Fibroblast of the aortic adventitia (primary cell): ENCODE measurements around the gene STK10. TPM values are rescaled to one million over a fixed set of nuclear protein-coding genes. Genes with fewer than 3 reads are reported as not detected.

Experiments
- DNase-seq: peaks from one replicate; pipeline ENCODE4 v3.0.0-alpha.2; 2010; ENCODE audit warnings: low read depth
- H3K4me3 ChIP-seq: 2 replicates; pipeline ENCODE4 v1.5.1; 2011; ENCODE audit warnings: low read depth, mild to moderate bottlenecking, control low read depth, low read length, moderate library complexity
- total RNA-seq: library from RNA; depleted of rRNA; stranded (reverse); fragments of >200 nt; gene quantifications from 2 replicates; pipeline ENCODE4 v1.2.3, GENCODE V29; 2012; ENCODE audit warnings: low replicate concordance
- TF ChIP-seq, protein P1 (sequence below): IDR thresholded peaks from 2 replicates; pipeline ENCODE4 v1.5.1; 2011; ENCODE audit warnings: mild to moderate bottlenecking, low read length, control low read depth, inconsistent platforms; ENCODE audit not compliant: insufficient read depth

STK10 gene
- total RNA-seq, 1 donor = 16.0 TPM

DNA sequence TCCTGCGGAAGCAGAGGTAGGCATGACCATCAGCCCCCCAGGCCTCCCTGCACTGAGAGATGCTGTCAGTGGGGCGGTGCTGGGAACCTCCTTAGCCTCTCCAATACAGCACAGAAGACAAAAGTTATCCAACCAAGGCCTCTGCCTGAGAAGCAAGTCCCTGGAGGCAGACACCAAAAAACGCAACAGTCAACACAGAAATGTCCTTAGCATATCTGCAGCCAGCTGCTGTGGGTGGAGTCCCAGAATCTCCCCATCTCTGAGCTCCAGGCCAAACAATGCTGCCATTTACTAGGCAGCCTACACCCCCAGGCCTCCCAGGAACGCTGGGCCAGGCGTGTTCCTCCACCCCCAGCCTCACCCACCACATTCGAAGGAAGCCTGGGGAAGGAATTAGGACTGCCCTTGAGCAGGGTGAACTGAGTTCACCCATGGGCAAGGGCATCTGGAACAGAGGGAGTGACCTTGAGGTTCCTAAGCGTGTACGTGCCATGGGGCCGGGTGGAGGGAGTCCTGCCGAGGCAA, 43.7 kb downstream of the STK10 start:
- TF ChIP-seq, protein P1, sequence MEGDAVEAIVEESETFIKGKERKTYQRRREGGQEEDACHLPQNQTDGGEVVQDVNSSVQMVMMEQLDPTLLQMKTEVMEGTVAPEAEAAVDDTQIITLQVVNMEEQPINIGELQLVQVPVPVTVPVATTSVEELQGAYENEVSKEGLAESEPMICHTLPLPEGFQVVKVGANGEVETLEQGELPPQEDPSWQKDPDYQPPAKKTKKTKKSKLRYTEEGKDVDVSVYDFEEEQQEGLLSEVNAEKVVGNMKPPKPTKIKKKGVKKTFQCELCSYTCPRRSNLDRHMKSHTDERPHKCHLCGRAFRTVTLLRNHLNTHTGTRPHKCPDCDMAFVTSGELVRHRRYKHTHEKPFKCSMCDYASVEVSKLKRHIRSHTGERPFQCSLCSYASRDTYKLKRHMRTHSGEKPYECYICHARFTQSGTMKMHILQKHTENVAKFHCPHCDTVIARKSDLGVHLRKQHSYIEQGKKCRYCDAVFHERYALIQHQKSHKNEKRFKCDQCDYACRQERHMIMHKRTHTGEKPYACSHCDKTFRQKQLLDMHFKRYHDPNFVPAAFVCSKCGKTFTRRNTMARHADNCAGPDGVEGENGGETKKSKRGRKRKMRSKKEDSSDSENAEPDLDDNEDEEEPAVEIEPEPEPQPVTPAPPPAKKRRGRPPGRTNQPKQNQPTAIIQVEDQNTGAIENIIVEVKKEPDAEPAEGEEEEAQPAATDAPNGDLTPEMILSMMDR = no peak
- DNase-seq = peak; percentile 43

DNA sequence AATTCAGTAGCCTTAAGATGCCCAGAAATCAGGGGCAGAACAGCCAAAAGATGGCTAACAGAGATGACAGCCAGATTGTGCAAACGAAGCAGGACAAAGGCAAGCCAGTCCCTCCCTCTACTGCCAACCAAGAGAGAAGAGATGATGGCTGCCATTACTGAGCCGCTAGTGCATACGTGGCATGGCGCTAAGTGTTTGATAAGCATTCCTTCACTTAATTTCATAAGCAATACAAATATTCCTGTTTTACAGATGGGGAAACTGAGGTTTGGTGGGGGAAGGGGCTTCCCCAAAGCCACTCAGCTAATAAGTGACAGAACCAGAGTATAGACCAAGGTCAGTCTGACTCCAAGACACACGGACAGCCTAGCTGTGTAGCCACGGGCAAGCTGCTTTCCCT, 44.1 kb downstream of the STK10 start:
- H3K4me3 ChIP-seq = no peak overlapping the region
- TF ChIP-seq, protein P1 = no peak
- no peak for DNase-seq

More for the DNA sequence above, 43.7 kb downstream of the STK10 start:
- no peak overlapping the region for H3K4me3 ChIP-seq

DNA sequence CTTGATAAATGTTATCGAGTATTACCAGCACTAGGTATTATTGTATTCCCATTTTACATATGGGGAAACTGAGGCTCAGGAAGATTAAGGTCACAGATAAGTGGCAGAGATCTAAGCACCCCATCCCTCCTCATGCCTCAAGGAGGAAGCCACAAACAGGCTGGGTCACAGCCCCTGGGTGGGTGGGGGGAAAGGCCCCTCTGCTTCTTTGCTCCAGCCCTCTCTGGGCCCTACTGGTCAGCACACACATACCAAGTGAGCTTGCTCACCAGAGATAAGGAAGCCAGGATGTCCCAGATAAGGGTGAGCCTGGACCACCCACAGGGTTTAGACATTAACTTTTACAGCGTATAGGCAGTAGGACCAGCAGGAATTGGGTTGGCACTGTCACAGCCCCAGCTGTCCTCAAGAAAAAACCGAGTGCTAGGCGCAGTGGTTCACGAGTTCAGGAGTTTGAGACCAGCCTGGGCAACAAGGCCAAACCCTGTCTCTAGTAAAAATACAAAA, 45.3 kb downstream of the STK10 start:
- H3K4me3 ChIP-seq = no peak overlapping the region
- peak; percentile 22 for DNase-seq
- TF ChIP-seq, protein P1 = no peak

DNA sequence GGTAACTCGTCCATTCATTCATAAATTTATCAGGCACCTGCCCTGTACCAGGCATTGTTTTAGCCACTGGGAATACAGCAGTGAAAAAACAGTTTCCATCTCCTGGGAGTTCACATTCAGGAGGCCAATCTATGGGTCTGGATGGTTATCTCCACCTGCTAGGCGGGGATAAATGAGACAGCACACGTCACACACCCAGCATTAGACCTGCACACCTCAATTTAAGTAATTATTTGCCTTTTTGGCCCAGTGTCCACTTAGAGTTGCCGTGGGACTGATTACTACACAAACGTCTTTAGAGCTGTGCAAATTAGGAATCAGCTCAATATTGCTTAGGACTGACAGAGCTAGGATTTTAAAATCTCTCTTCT, 46.1 kb downstream of the STK10 start:
- no peak overlapping the region for H3K4me3 ChIP-seq
- DNase-seq = no peak
- TF ChIP-seq, protein P1 = no peak

GRCh38 chr5:172140866-172141265, 47.2 kb downstream of the STK10 start:
- no peak for DNase-seq
- H3K4me3 ChIP-seq = no peak overlapping the region
- TF ChIP-seq, protein P1 = no peak

DNA sequence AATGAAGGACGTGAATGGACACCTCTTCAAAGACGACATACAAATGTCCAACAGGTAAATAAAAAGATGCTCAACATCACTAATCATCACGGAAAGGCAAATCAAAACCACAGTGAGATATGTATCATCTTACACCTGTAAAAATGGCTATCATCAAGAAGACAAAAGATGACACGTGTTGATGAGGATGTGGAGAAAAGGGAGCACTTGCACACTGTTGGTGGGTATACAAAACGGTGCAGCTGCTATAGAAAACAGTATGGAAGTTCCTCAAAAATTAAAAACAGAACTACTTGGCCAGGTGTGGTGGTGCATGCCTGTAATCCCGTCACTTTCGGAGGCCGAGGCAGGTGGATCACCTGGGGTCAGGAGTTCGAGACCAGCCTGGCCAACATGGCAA, 47.9 kb downstream of the STK10 start:
- TF ChIP-seq, protein P1 = no peak
- no peak for DNase-seq
- no peak overlapping the region for H3K4me3 ChIP-seq

DNA sequence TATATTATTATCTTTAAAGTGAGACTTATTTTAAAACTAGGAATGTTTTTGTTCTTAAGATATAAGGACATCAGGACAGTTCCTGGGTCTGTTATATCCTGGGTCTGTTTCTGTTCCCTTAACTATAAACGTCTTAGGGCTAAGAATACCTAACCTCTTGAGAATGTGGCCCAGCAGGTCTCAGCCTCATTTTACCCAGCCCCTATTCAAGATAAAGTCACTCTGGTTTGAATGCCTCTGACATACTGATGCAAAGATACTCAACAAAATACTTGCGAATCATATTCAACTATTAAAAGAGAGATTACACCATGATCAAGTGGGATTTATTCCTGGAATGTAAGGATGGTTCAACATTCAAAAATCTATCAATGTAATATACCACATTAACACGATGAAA, 51.0 kb downstream of the STK10 start:
- no peak for DNase-seq
- no peak overlapping the region for H3K4me3 ChIP-seq
- TF ChIP-seq, protein P1 = no peak
